NCI-H187 treated with DMSO at 0.1 percent for 48 hours (cell line): ENCODE measurements around the gene GALNT17.

Experiments
- DNase-seq: peaks from one replicate; lab custom pipeline; 2025; lab: John Stamatoyannopoulos, UW

The GALNT17 gene

GRCh38 chr7:71506822-71507221, 374.9 kb downstream of the GALNT17 start:
- no peak for DNase-seq

GRCh38 chr7:71507680-71508602, 376.0 kb downstream of the GALNT17 start:
- DNase-seq = no peak

GRCh38 chr7:71509381-71509780, 377.4 kb downstream of the GALNT17 start:
- DNase-seq = no peak

GRCh38 chr7:71511361-71511807, 379.4 kb downstream of the GALNT17 start:
- DNase-seq = no peak

- no peak for DNase-seq
These were observed 386.2 kb downstream of the GALNT17 start for GRCh38 chr7:71517940-71518699.

GRCh38 chr7:71518880-71519279, 386.9 kb downstream of the GALNT17 start:
- no peak for DNase-seq

GRCh38 chr7:71521506-71521905, 389.6 kb downstream of the GALNT17 start:
- no peak for DNase-seq

- DNase-seq = no peak
These were observed 394.2 kb downstream of the GALNT17 start for GRCh38 chr7:71526106-71526505.

- no peak for DNase-seq
These were observed 395.3 kb downstream of the GALNT17 start for GRCh38 chr7:71527213-71527612.

GRCh38 chr7:71535616-71536015, 403.7 kb downstream of the GALNT17 start:
- DNase-seq = no peak

GRCh38 chr7:71538210-71538609, 406.3 kb downstream of the GALNT17 start:
- no peak for DNase-seq

GRCh38 chr7:71539615-71540014, 407.7 kb downstream of the GALNT17 start:
- no peak for DNase-seq

- DNase-seq = no peak
These were observed 409.9 kb downstream of the GALNT17 start for GRCh38 chr7:71541707-71542353.

GRCh38 chr7:71543396-71543795, 411.5 kb downstream of the GALNT17 start:
- no peak for DNase-seq

GRCh38 chr7:71544816-71545215, 412.9 kb downstream of the GALNT17 start:
- DNase-seq = no peak

GRCh38 chr7:71547426-71547825, 415.5 kb downstream of the GALNT17 start:
- DNase-seq = no peak

GRCh38 chr7:71548746-71549145, 416.8 kb downstream of the GALNT17 start:
- DNase-seq = no peak

GRCh38 chr7:71553306-71553705, 421.4 kb downstream of the GALNT17 start:
- DNase-seq = no peak

GRCh38 chr7:71555758-71556157, 423.8 kb downstream of the GALNT17 start:
- no peak for DNase-seq

- DNase-seq = no peak
These were observed 427.1 kb downstream of the GALNT17 start for GRCh38 chr7:71558806-71559613.

- DNase-seq = no peak
These were observed 428.5 kb downstream of the GALNT17 start for GRCh38 chr7:71560354-71560995.
